Measurements from ENCODE around the gene NRN1.

- TF ChIP-seq, protein P1, sequence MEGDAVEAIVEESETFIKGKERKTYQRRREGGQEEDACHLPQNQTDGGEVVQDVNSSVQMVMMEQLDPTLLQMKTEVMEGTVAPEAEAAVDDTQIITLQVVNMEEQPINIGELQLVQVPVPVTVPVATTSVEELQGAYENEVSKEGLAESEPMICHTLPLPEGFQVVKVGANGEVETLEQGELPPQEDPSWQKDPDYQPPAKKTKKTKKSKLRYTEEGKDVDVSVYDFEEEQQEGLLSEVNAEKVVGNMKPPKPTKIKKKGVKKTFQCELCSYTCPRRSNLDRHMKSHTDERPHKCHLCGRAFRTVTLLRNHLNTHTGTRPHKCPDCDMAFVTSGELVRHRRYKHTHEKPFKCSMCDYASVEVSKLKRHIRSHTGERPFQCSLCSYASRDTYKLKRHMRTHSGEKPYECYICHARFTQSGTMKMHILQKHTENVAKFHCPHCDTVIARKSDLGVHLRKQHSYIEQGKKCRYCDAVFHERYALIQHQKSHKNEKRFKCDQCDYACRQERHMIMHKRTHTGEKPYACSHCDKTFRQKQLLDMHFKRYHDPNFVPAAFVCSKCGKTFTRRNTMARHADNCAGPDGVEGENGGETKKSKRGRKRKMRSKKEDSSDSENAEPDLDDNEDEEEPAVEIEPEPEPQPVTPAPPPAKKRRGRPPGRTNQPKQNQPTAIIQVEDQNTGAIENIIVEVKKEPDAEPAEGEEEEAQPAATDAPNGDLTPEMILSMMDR (IDR thresholded peaks at IDR 0.05; ENCODE audit: insufficient read depth, low read length), result no peak
- no peak for TF ChIP-seq POLR2AphosphoS5 (IDR thresholded peaks at IDR 0.05; ENCODE audit: low read depth)
These were observed at the start of gene NRN1 for GRCh38 chr6:6006428-6007365.
